ENCODE measurements around the gene POR. TPM values are rescaled to one million over a fixed set of nuclear protein-coding genes. Genes with fewer than 3 reads are reported as not detected.

Gene POR
- total RNA-seq, 1 experiment from 2014 or later: 162 TPM

GRCh38 chr7:75958802-75959543 lies 44.0 kb downstream of the POR start:
- Mint-ChIP-seq H3K4me3 (ENCODE audit: unreplicated experiment) (peak overlapping the region; percentile 25), H3K27me3 (ENCODE audit: insufficient read depth, unreplicated experiment) (no peaks in the 10 kb centered on the region), H3K27ac (ENCODE audit: unreplicated experiment) (peak overlapping the region; percentile 94), H3K36me3 (ENCODE audit: insufficient read depth, unreplicated experiment) (peaks cover 71% of the 10 kb centered on the region), H3K9me3 (ENCODE audit: unreplicated experiment) (no peaks in the 10 kb centered on the region), H3K4me1 (ENCODE audit: low read depth, unreplicated experiment) (peaks cover 20% of the 10 kb centered on the region)
- BruUV-seq (replicated peaks): TSS peak; percentile 20
- peaks cover 48% of the 10 kb centered on the region for H3K4me1 ChIP-seq
- POLR2A ChIA-PET: no interaction called here
- peak in 1 of 2 experiments; percentile 62 for DNase-seq
- TF ChIP-seq, protein P1, sequence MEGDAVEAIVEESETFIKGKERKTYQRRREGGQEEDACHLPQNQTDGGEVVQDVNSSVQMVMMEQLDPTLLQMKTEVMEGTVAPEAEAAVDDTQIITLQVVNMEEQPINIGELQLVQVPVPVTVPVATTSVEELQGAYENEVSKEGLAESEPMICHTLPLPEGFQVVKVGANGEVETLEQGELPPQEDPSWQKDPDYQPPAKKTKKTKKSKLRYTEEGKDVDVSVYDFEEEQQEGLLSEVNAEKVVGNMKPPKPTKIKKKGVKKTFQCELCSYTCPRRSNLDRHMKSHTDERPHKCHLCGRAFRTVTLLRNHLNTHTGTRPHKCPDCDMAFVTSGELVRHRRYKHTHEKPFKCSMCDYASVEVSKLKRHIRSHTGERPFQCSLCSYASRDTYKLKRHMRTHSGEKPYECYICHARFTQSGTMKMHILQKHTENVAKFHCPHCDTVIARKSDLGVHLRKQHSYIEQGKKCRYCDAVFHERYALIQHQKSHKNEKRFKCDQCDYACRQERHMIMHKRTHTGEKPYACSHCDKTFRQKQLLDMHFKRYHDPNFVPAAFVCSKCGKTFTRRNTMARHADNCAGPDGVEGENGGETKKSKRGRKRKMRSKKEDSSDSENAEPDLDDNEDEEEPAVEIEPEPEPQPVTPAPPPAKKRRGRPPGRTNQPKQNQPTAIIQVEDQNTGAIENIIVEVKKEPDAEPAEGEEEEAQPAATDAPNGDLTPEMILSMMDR (IDR thresholded peaks at IDR 0.05; ENCODE audit: insufficient read depth in 1 of 2, low read depth in 1 of 2, low read length in 1 of 2, severe bottlenecking in 1 of 2, unreplicated experiment in 1 of 2): no peak
- CTCF ChIA-PET: interaction anchor here (1.4 kb wide), 1 partner anchor 43 kb away, joined by 4 read pairs; no protein-coding TSS in a partner anchor
- 0 out of 2 replicates have a peak, but pooled peaks cover 9% of the 10 kb centered on the region for H3K9me3 ChIP-seq
- H3K27me3 ChIP-seq (replicated peaks; ENCODE audit: control insufficient read depth, insufficient read depth, low read length): no peaks in the 10 kb centered on the region
- intact Hi-C loops (cut with micrococcal nuclease; ENCODE audit: unreplicated experiment): loop anchor here (5.0 kb wide), 1 partner anchor 82 kb away; the partner anchor contains the start of gene RHBDD2
- H3K4me3 ChIP-seq (ENCODE audit: low read depth, low read length): no peak overlapping the region
- H3K36me3 ChIP-seq (ENCODE audit: control insufficient read depth, insufficient read depth, low read length): peaks cover 8% of the 10 kb centered on the region

GRCh38 chr7:75960372-75960771 lies 45.4 kb downstream of the POR start:
- Mint-ChIP-seq H3K36me3 (ENCODE audit: insufficient read depth, unreplicated experiment) (peaks cover 66% of the 10 kb centered on the region), H3K27ac (ENCODE audit: unreplicated experiment) (no peak overlapping the region), H3K4me3 (ENCODE audit: unreplicated experiment) (no peak overlapping the region), H3K9me3 (ENCODE audit: unreplicated experiment) (no peaks in the 10 kb centered on the region), H3K27me3 (ENCODE audit: insufficient read depth, unreplicated experiment) (no peaks in the 10 kb centered on the region), H3K4me1 (ENCODE audit: low read depth, unreplicated experiment) (peaks cover 20% of the 10 kb centered on the region)
- no TSS peak for BruUV-seq (replicated peaks)
- Histone ChIP-seq H3K9me3 (0 out of 2 replicates have a peak, but pooled peaks cover 9% of the 10 kb centered on the region), H3K4me1 (peaks cover 46% of the 10 kb centered on the region), H3K4me3 (ENCODE audit: low read depth, low read length) (no peak overlapping the region), H3K36me3 (ENCODE audit: control insufficient read depth, insufficient read depth, low read length) (peaks cover 8% of the 10 kb centered on the region), H3K27me3 (replicated peaks; ENCODE audit: control insufficient read depth, insufficient read depth, low read length) (no peaks in the 10 kb centered on the region)
- DNase-seq: no peak
- ChIA-PET CTCF (interaction anchor here (0.7 to 0.9 kb wide), 3 partner anchors 22 to 95 kb away, joined by 3 to 11 read pairs (median 3); no protein-coding TSS in a partner anchor), POLR2A (no interaction called here)
- intact Hi-C loops (cut with micrococcal nuclease; ENCODE audit: unreplicated experiment): no loop called here
- TF ChIP-seq, protein P1 (IDR thresholded peaks at IDR 0.05; ENCODE audit: insufficient read depth in 1 of 2, low read depth in 1 of 2, low read length in 1 of 2, severe bottlenecking in 1 of 2, unreplicated experiment in 1 of 2): no peak

DNA sequence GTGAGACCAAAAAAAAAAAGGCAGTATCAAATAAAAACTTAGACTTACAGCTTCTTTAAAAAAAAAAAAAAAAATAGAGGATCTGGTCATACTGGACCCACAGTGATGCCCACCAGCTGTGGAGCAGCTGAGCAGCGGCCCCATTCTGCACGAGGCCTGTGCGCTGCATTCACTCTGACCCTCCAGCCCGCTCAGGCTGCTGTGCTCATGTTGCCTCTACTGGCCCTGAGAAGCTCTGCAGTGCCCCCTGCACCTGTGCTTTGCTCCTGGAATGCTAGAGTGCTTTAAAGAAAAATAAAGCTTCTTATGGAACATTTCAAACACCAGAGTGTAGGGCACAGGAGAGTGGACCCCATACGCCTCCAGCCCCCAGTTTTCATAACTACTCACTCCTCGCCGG lies 46.3 kb downstream of the POR start:
- POLR2A ChIA-PET: no interaction called here
- Histone ChIP-seq H3K27me3 (replicated peaks; ENCODE audit: control insufficient read depth, insufficient read depth, low read length) (no peaks in the 10 kb centered on the region), H3K36me3 (ENCODE audit: control insufficient read depth, insufficient read depth, low read length) (peaks cover 3% of the 10 kb centered on the region; the same call in 1 of the 2 replicates), H3K4me3 (ENCODE audit: low read depth, low read length) (no peak overlapping the region), H3K4me1 (peaks cover 37% of the 10 kb centered on the region), H3K9me3 (0 out of 2 replicates have a peak, but pooled peaks cover 2% of the 10 kb centered on the region)
- peaks cover 20% of the 10 kb centered on the region for H3K4me1 Mint-ChIP-seq (ENCODE audit: low read depth, unreplicated experiment)
- H3K27ac Mint-ChIP-seq (ENCODE audit: unreplicated experiment): no peak overlapping the region
- CTCF ChIA-PET: interaction anchor here (0.6 to 1.5 kb wide), 6 partner anchors 23 to 197 kb away, joined by 3 to 11 read pairs (median 4); no protein-coding TSS in a partner anchor
- peaks cover 58% of the 10 kb centered on the region for H3K36me3 Mint-ChIP-seq (ENCODE audit: insufficient read depth, unreplicated experiment)
- TF ChIP-seq, protein P1 (IDR thresholded peaks at IDR 0.05; ENCODE audit: insufficient read depth in 1 of 2, low read depth in 1 of 2, low read length in 1 of 2, severe bottlenecking in 1 of 2, unreplicated experiment in 1 of 2): peak in 1 of 2 experiments; percentile 47
- no TSS peak for BruUV-seq (replicated peaks)
- no peaks in the 10 kb centered on the region for H3K27me3 Mint-ChIP-seq (ENCODE audit: insufficient read depth, unreplicated experiment)
- no peak for DNase-seq
- intact Hi-C loops (cut with micrococcal nuclease; ENCODE audit: unreplicated experiment): no loop called here
- H3K9me3 Mint-ChIP-seq (ENCODE audit: unreplicated experiment): no peaks in the 10 kb centered on the region
- no peak overlapping the region for H3K4me3 Mint-ChIP-seq (ENCODE audit: unreplicated experiment)

Measured in Caco-2 (cell line).